SJSA1 (cell line): Measurements from ENCODE around the gene CASQ1. TPM values are rescaled to one million over a fixed set of nuclear protein-coding genes. Genes with fewer than 3 reads are reported as not detected.

Experiments
- DNase-seq, 2 experiments: peaks; one replicate each; pipeline ENCODE4 v3.0.0-alpha.2; 2015 to 2020; ENCODE audit warnings: low spot score in 2 of 2, low read depth in 1 of 2
- H3K27ac ChIP-seq: fragments of 250-450 bp; sonication (Bioruptor Pico); 2 replicates; pipeline ENCODE4 v1.5.1; 2020; ENCODE audit warnings: mild to moderate bottlenecking, moderate library complexity
- H3K27me3 ChIP-seq: fragments of 250-450 bp; sonication (Bioruptor Pico); replicated peaks from 2 replicates; pipeline ENCODE4 v1.5.1; 2020; ENCODE audit warnings: mild to moderate bottlenecking, moderate library complexity
- H3K36me3 ChIP-seq: fragments of 250-450 bp; sonication (Bioruptor Pico); 2 replicates; pipeline ENCODE4 v1.5.1; 2020; ENCODE audit warnings: mild to moderate bottlenecking
- H3K4me1 ChIP-seq: fragments of 250-450 bp; sonication (Bioruptor Pico); replicated peaks from 2 replicates; pipeline ENCODE4 v1.6.1; 2021; ENCODE audit warnings: mild to moderate bottlenecking
- H3K4me3 ChIP-seq: fragments of 250-450 bp; sonication (Bioruptor Pico); 2 replicates; pipeline ENCODE4 v1.5.1; 2020; ENCODE audit warnings: mild to moderate bottlenecking
- H3K9me3 ChIP-seq: fragments of 250-450 bp; sonication (Bioruptor Pico); replicated peaks from 2 replicates; pipeline ENCODE4 v1.5.1; 2020; ENCODE audit warnings: mild to moderate bottlenecking
- total RNA-seq: library from RNA; depleted of rRNA; stranded (reverse); fragments of >200 nt; shearing (Covaris generic); gene quantifications from 2 replicates; pipeline ENCODE4 v1.2.3, GENCODE V29; 2014

The CASQ1 gene
- total RNA-seq, 1 experiment from 2014 or later: not detected

- H3K27ac ChIP-seq: no peak overlapping the region
- no peak for DNase-seq
- no peak overlapping the region for H3K4me3 ChIP-seq
- 0 out of 2 replicates have a peak, but pooled peaks cover 4% of the 10 kb centered on the region for H3K9me3 ChIP-seq
- H3K27me3 ChIP-seq: no peaks in the 10 kb centered on the region
- H3K36me3 ChIP-seq: peaks cover 6% of the 10 kb centered on the region
- H3K4me1 ChIP-seq: peaks cover 7% of the 10 kb centered on the region
These were observed 10.4 kb downstream of the CASQ1 start for GRCh38 chr1:160200786-160201185.

DNA sequence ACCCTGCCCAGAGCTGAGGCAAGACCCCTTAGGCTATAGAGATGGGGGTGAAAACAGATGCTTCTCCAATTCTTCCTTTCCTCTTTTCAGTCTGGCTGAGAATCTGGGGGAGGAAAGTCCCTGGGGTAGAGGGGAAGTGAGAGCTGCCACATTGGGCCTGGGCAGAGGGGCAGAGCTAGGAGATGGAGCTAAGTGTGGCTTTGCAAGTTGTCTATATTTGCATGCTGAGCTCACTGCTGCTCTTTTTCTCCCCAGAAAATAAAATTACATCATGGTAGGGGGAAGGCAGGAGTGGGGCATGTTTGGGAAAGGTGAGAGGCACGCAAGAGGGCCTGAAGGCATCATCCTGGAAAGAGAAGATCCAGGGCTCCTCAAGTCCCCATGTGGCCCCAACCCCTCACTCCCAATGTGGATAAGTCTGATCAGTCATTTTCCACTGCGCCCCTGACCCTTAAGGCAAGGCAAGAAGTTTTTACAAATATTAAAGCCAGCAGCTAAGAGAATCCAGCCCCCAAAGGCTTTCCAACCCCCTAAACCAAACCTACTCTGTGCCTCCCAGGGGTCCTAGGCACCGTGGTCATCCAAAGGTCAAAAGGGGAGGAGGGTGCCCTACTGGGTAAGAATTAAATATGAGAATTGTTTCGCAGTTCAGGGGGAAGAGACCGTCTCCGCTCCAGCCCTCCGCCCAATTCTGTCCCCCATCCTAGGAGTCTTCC lies 14.3 kb downstream of the CASQ1 start:
- 0 out of 2 replicates have a peak, but pooled peaks cover 4% of the 10 kb centered on the region for H3K9me3 ChIP-seq
- H3K36me3 ChIP-seq: peaks cover 42% of the 10 kb centered on the region
- peak in 1 of 2 experiments; percentile 16 for DNase-seq
- H3K4me1 ChIP-seq: peaks cover 43% of the 10 kb centered on the region
- H3K27me3 ChIP-seq: no peaks in the 10 kb centered on the region
- peak overlapping the region; percentile 99 for H3K27ac ChIP-seq
- H3K4me3 ChIP-seq: peak overlapping the region; percentile 99

GRCh38 chr1:160205242-160206035 lies 15.1 kb downstream of the CASQ1 start, which contains the start of gene PEA15:
PEA15 (plus strand) TSS chr1:160205384; CDS start chr1:160211545, 6,161 bp downstream.
- 0 out of 2 replicates have a peak, but pooled peaks cover 8% of the 10 kb centered on the region for H3K9me3 ChIP-seq
- no peaks in the 10 kb centered on the region for H3K27me3 ChIP-seq
- peak within 1 kb of the TSS; percentile 99 for H3K27ac ChIP-seq
- peaks cover 47% of the 10 kb centered on the region for H3K4me1 ChIP-seq
- DNase-seq: peak; percentile 60 to 84
- peak within 1 kb of the TSS; percentile 99 for H3K4me3 ChIP-seq
- peaks cover 49% of the 10 kb centered on the region for H3K36me3 ChIP-seq

DNA sequence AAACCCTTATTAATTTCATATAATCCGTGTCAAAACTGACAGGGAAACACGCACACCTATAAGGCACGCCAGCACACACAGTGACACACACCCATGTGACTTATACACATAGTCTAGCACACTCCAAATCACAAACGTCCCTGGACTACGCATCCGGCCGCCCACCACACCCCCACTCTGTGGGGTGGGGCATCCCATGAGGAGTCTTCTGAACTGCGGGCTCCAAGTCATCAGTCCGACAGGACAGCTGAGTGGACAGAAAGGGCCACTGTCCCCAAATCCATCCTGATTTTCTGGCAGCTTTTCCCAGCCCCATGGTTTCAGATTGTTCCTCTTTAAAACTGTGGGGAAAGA lies 15.6 kb downstream of the CASQ1 start:
- peaks cover 47% of the 10 kb centered on the region for H3K4me1 ChIP-seq
- no peaks in the 10 kb centered on the region for H3K27me3 ChIP-seq
- peak overlapping the region; percentile 99 for H3K27ac ChIP-seq
- peak; percentile 81 to 89 for DNase-seq
- H3K36me3 ChIP-seq: peaks cover 55% of the 10 kb centered on the region
- H3K4me3 ChIP-seq: peak overlapping the region; percentile 99
- H3K9me3 ChIP-seq: 0 out of 2 replicates have a peak, but pooled peaks cover 9% of the 10 kb centered on the region

DNA sequence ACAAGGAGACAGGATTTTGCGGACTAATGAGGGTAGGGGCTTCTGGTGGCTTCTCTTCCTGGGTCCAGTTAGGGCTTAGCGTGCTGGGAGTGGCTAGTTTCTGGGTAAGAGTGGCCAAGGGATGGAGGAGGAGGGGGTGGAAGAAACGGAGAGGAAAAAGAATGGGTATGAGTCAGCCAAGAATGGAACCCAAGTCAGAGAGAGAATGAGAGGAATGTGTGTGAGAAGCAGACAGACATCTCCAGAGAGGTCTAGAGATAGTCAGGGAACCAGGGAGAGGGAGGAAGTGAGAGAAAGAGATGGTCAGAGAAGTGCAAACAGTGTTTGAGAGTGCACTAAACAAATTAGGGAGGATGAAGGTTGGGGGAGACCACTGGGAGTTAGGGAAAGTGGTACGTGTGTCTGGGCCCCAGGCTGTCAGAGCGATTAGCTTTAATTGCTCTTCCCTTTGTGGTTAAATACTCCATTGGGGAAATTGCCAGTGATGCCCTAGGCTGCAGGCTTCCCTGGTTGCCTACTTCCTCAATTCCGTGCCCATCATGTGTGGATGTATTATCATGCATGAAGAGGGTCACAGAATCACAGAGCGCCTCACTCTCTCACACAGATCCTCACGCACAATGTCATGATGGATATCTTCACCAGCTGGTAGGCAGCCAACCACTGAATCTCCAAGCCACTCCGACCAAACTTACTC lies 16.2 kb downstream of the CASQ1 start:
- Histone ChIP-seq H3K9me3 (0 out of 2 replicates have a peak, but pooled peaks cover 9% of the 10 kb centered on the region), H3K27ac (peak overlapping the region; percentile 99), H3K4me3 (peak overlapping the region; percentile 99), H3K27me3 (no peaks in the 10 kb centered on the region), H3K36me3 (peaks cover 61% of the 10 kb centered on the region), H3K4me1 (peaks cover 47% of the 10 kb centered on the region)
- peak; percentile 89 to 95 for DNase-seq

DNA sequence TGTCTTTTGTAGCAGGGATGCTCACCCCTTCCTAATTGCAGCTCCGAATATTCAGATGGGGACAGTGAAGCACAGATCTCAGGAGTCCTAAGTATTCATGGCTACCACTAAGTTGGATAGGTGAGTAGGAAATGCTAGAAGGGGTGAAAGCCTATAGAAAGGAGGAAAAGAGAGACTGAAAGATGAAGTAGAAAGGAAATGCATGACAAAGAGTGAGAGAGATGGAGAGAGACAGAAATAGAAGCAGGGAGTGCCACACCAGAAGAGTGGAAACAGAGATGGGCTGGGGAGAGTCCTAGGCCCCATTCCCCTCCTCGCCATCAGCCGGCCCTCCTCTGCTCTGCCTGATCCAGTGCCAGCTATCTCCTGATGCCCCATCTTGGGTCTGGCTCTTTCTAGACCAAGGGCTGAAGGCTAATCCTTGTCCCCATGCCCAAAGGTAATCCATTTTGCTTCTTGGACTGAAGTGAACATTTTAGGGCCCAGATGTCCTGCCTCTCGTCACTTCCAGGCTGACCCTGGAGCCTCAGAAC lies 16.8 kb downstream of the CASQ1 start:
- no peak for DNase-seq
- Histone ChIP-seq H3K27ac (peak overlapping the region; percentile 99), H3K4me1 (peaks cover 47% of the 10 kb centered on the region), H3K27me3 (no peaks in the 10 kb centered on the region), H3K9me3 (0 out of 2 replicates have a peak, but pooled peaks cover 9% of the 10 kb centered on the region), H3K4me3 (peak overlapping the region; percentile 99; the same call in 1 of the 2 replicates), H3K36me3 (peaks cover 67% of the 10 kb centered on the region)

DNA sequence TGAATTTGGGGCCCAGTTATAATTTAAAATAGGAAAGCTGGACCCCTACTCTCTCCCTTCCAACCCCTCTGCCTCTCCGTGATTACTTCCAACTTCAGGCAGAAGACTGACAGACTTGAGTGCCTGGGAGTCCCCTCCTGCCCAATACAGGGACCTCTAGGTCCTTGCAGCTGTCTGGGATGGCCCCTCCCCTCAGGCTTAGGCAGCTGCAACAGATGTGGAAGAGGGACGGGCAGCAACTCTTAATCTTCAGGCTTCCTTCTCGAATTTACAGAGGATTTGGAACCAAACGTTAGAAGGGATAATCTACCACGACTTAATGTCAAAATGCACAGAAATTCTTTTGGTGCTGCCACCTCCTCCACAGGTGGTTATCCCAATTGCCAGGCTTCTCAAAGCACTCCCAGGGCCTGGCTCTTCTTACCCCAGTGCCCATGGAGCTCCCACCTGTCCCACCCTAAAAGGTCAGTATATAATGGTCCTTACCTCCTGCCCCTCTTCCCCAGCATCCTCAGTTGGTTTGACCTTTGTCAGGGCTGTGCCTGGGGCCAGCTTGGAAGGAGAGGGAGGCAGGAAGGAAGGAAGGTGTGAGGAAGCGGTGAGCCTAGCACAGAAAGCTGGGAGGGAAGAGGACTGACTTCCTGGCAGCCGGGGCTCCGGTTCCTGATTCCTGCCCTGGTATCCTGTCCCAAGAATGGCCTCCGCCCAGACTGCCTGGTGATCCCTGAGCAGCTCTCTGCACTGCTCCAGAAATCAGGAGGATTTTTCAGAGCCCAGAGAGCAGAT lies 17.6 kb downstream of the CASQ1 start:
- H3K36me3 ChIP-seq: peaks cover 75% of the 10 kb centered on the region
- H3K27ac ChIP-seq: peak overlapping the region; percentile 99; the same call in 1 of the 2 replicates
- DNase-seq: no peak
- no peaks in the 10 kb centered on the region for H3K27me3 ChIP-seq
- H3K4me1 ChIP-seq: peaks cover 47% of the 10 kb centered on the region
- H3K4me3 ChIP-seq: no peak overlapping the region
- H3K9me3 ChIP-seq: 0 out of 2 replicates have a peak, but pooled peaks cover 9% of the 10 kb centered on the region

DNA sequence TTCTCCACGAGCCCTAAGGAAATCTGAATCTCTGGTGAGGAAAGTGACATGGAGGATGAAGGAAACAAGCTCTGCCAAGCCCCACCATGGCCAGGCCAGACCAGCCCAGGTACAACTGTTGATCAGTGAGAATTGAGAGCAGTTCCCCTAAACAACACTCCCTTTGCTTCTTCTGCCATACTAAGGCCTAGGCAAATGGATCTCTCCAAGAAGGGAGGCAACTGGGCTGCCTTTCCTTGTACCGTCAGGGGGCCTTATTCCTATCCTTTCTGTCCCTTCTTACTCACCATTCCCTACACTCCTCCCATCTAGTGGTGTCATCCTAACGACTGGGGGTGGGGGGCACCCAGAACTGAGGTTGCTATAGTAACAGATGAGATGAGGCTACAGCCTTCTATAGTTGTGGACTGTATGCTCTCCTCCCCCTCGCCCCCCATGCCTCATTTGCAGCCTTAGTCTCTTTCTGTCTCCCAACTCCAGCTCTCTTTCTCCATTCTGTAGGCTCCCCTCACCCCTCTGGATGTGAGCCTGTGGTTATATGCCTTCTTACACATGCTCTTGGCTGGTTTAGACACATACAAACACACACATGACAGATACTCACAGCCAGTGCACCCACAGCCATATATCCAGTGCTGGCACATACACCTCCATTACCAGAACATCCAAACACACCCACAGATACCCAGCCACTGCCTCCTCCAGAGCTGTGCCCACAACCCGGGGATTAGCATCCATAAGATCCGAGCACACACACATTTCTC lies 18.4 kb downstream of the CASQ1 start:
- Histone ChIP-seq H3K36me3 (peaks cover 81% of the 10 kb centered on the region), H3K9me3 (0 out of 2 replicates have a peak, but pooled peaks cover 9% of the 10 kb centered on the region), H3K27me3 (no peaks in the 10 kb centered on the region), H3K27ac (no peak overlapping the region), H3K4me1 (peaks cover 47% of the 10 kb centered on the region), H3K4me3 (no peak overlapping the region)
- no peak for DNase-seq

DNA sequence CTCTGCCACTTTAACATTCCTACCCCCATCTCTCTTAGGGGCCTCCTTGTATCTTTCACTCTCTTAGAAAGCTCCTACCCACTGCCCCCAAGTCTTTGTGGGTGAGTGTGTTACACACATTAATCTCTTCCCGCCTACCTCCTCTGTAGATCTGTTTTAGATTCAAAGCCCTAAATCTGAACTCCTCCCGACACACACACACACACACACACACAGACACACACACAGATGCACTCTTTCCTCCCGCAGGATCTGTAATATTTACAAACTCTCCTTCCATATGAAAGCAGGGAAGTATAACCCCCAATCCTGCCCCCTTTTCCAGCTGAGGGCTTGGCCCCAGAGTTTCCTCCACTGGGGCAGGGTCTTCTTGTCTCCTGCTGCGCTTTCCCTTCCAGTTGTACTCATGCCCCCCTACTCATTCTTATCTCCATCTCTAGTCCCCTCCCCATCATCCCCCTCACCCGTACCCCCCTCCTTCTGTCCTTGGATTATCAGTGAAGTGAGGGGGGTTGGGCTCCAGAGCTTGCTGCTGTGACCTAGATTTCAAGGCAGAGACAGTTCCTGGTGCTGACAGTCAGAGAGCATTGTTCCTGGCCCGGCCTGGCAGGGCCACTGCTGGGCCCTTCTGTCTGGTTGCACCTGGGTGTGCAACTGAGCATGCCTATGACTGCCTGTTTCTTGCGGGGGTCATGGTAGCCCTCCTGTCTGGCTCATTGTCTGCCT lies 19.1 kb downstream of the CASQ1 start:
- H3K27ac ChIP-seq: no peak overlapping the region
- H3K36me3 ChIP-seq: peaks cover 88% of the 10 kb centered on the region
- no peak overlapping the region for H3K4me3 ChIP-seq
- no peak for DNase-seq
- peaks cover 48% of the 10 kb centered on the region for H3K4me1 ChIP-seq
- H3K27me3 ChIP-seq: no peaks in the 10 kb centered on the region
- 0 out of 2 replicates have a peak, but pooled peaks cover 9% of the 10 kb centered on the region for H3K9me3 ChIP-seq

DNA sequence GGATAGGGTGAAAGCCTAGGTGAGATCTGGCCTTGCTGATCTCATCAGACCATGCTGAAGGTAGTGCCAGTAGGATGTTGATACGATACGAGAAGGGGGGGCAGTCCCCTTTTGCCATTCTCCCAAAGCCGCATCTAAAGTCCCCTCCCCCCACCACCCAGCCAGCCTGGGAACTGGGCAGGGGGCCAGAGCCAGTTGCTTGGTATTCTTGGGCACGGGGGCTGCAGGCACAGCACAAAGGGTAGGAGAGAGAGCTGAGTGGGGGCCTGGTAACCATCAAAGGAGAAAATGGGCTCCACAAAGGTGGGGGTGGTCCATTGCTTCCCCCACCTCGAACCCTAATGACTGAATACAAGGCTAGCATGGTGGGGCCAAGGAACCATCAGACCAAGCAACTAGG lies 20.2 kb downstream of the CASQ1 start:
- H3K27me3 ChIP-seq: no peaks in the 10 kb centered on the region
- no peak overlapping the region for H3K27ac ChIP-seq
- DNase-seq: no peak
- H3K4me1 ChIP-seq: peaks cover 42% of the 10 kb centered on the region
- no peak overlapping the region for H3K4me3 ChIP-seq
- peaks cover 95% of the 10 kb centered on the region for H3K36me3 ChIP-seq
- H3K9me3 ChIP-seq: 0 out of 2 replicates have a peak, but pooled peaks cover 6% of the 10 kb centered on the region

DNA sequence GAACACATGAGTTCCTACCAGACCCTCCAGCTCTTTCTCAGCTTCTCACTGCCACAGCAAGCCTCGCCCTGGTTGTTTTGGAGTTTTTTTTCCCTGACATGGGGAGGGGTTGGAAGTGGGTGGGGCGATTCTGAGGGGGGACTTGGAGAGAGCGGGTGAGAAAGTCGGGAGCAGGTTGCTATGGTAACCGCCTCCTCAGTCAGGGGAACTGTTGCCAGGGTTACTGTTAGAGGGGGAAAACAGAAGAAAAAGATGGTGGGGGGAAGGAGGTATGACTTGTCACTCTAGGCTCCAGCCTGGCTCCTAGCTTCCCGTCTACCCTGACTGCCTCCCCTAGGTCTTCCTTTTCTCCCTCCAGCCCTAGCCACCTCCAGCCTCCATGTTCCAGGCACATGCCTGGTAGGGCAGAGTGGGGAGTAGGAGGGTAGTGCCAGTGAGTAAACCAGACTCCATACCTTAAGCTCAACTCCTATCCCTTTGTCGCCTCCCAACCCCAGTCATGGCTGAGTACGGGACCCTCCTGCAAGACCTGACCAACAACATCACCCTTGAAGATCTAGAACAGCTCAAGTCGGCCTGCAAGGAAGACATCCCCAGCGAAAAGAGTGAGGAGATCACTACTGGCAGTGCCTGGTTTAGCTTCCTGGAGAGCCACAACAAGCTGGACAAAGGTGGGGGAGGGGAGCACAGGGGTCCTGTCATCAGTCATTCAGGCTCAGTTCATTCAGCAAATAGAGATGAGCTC lies 20.8 kb downstream of the CASQ1 start:
- peaks cover 43% of the 10 kb centered on the region for H3K4me1 ChIP-seq
- H3K9me3 ChIP-seq: 0 out of 2 replicates have a peak, but pooled peaks cover 5% of the 10 kb centered on the region
- no peaks in the 10 kb centered on the region for H3K27me3 ChIP-seq
- H3K27ac ChIP-seq: no peak overlapping the region
- no peak overlapping the region for H3K4me3 ChIP-seq
- peaks cover 95% of the 10 kb centered on the region for H3K36me3 ChIP-seq
- DNase-seq: no peak
